Lower leg skin (tissue), 3 donors: Measurements from ENCODE around the gene KAZN.

Experiments used
- CTCF ChIP-seq, 3 donors: fragments of 450-650 bp; IDR thresholded peaks; one replicate each; pipeline ENCODE4 v1.5.1; 2016; ENCODE audit warnings: antibody characterized with exemption in 3 of 3, mild to moderate bottlenecking in 3 of 3, moderate library complexity in 2 of 3
- POLR2A ChIP-seq, 2 donors: fragments of 450-650 bp; IDR thresholded peaks; one replicate each; pipeline ENCODE4 v1.6.1; 2016 to 2017; ENCODE audit warnings: antibody characterized with exemption in 2 of 2, mild to moderate bottlenecking in 1 of 2, moderate library complexity in 1 of 2

- TF ChIP-seq CTCF (IDR thresholded peaks at IDR 0.05) (no peak), POLR2A (IDR thresholded peaks at IDR 0.05) (no peak)
These were observed 17.2 kb downstream of the KAZN start for GRCh38 chr1:14615549-14616218.
